T-helper 17 cell (primary cell): Measurements from ENCODE around the gene NDUFA9. TPM values are rescaled to one million over a fixed set of nuclear protein-coding genes. Genes with fewer than 3 reads are reported as not detected.

Experiments
- ATAC-seq: fragments of 150-1000 bp; cut with Tn5 transposase; 2 replicates; pipeline ENCODE4 v1.10.0; 2021; ENCODE audit warnings: mild to moderate bottlenecking, moderate library complexity
- DNase-seq, 3 donors: peaks; one replicate each; pipeline versions ENCODE4 v3.0.0 to v3.0.0-alpha.2; 2020 to 2021
- H3K9me3 ChIP-seq: one replicate; pipeline ENCODE4 v1.7.0; 2013; ENCODE audit warnings: low read length, mild to moderate bottlenecking; ENCODE audit not compliant: control insufficient read depth, poor library complexity, severe bottlenecking
- H3K27ac Mint-ChIP-seq: one replicate; pipeline ENCODE4 v1.8.0; 2022; ENCODE audit warnings: mild to moderate bottlenecking, moderate library complexity, mixed read lengths
- H3K27me3 Mint-ChIP-seq: one replicate; pipeline ENCODE4 v1.8.0; 2022; ENCODE audit warnings: mixed read lengths
- H3K36me3 Mint-ChIP-seq: one replicate; pipeline ENCODE4 v1.8.0; 2022; ENCODE audit warnings: low read depth, mixed read lengths
- H3K4me1 Mint-ChIP-seq: one replicate; pipeline ENCODE4 v1.8.0; 2022; ENCODE audit warnings: mild to moderate bottlenecking, mixed read lengths
- H3K4me3 Mint-ChIP-seq: one replicate; pipeline ENCODE4 v1.8.0; 2022; ENCODE audit warnings: mild to moderate bottlenecking, moderate library complexity, mixed read lengths
- total RNA-seq, 4 donors: library from RNA in 2 of 4; stranded (reverse) in 2 of 4; gene quantifications; one replicate each; pipeline ENCODE4 v1.2.3 and lab custom pipeline; 2022 to 2026

Gene NDUFA9
- total RNA-seq, 2 donors from 2014 or later = 61.3 to 80.8 TPM

- no peak overlapping the region for H3K4me3 Mint-ChIP-seq
- no peak overlapping the region for H3K27ac Mint-ChIP-seq
- peaks cover 10% of the 10 kb centered on the region for H3K27me3 Mint-ChIP-seq
- peaks cover 9% of the 10 kb centered on the region for H3K4me1 Mint-ChIP-seq
- ATAC-seq (no peak), DNase-seq (no peak)
- no peaks in the 10 kb centered on the region for H3K9me3 ChIP-seq
- peaks cover 5% of the 10 kb centered on the region for H3K36me3 Mint-ChIP-seq
Measured at GRCh38 chr12:4645023-4645422, 3.9 kb upstream of the NDUFA9 start.

GRCh38 chr12:4648104-4648500, 812 bp upstream of the NDUFA9 start:
- Mint-ChIP-seq H3K27ac (peak overlapping the region; percentile 98), H3K4me1 (peaks cover 24% of the 10 kb centered on the region), H3K4me3 (peak overlapping the region; percentile 99), H3K36me3 (peaks cover 10% of the 10 kb centered on the region), H3K27me3 (no peaks in the 10 kb centered on the region)
- ATAC-seq = no peak
- DNase-seq = no peak
- H3K9me3 ChIP-seq = no peaks in the 10 kb centered on the region

- Mint-ChIP-seq H3K27ac (peak overlapping the region; percentile 98), H3K4me1 (peaks cover 28% of the 10 kb centered on the region), H3K27me3 (no peaks in the 10 kb centered on the region), H3K36me3 (peaks cover 10% of the 10 kb centered on the region), H3K4me3 (peak overlapping the region; percentile 99)
- H3K9me3 ChIP-seq = no peaks in the 10 kb centered on the region
- DNase-seq (no peak), ATAC-seq (no peak)
Measured at GRCh38 chr12:4649358-4649661, 396 bp downstream of the NDUFA9 start.

- H3K27me3 Mint-ChIP-seq = no peaks in the 10 kb centered on the region
- DNase-seq (no peak), ATAC-seq (no peak)
- peaks cover 34% of the 10 kb centered on the region for H3K4me1 Mint-ChIP-seq
- H3K36me3 Mint-ChIP-seq = peaks cover 13% of the 10 kb centered on the region
- H3K4me3 Mint-ChIP-seq = no peak overlapping the region
- no peak overlapping the region for H3K27ac Mint-ChIP-seq
- H3K9me3 ChIP-seq = no peaks in the 10 kb centered on the region
Measured at GRCh38 chr12:4653257-4653656, 4.3 kb downstream of the NDUFA9 start.

GRCh38 chr12:4653691-4654090, 4.8 kb downstream of the NDUFA9 start:
- Mint-ChIP-seq H3K4me3 (no peak overlapping the region), H3K27me3 (no peaks in the 10 kb centered on the region), H3K4me1 (peaks cover 34% of the 10 kb centered on the region), H3K27ac (no peak overlapping the region), H3K36me3 (peaks cover 13% of the 10 kb centered on the region)
- ATAC-seq (no peak), DNase-seq (no peak)
- no peaks in the 10 kb centered on the region for H3K9me3 ChIP-seq

GRCh38 chr12:4663971-4664505, 15.1 kb downstream of the NDUFA9 start:
- peaks cover 10% of the 10 kb centered on the region for H3K36me3 Mint-ChIP-seq
- ATAC-seq (no peak), DNase-seq (no peak)
- no peak overlapping the region for H3K4me3 Mint-ChIP-seq
- peaks cover 6% of the 10 kb centered on the region for H3K4me1 Mint-ChIP-seq
- H3K9me3 ChIP-seq = peaks cover 3% of the 10 kb centered on the region
- H3K27ac Mint-ChIP-seq = no peak overlapping the region
- H3K27me3 Mint-ChIP-seq = no peaks in the 10 kb centered on the region

GRCh38 chr12:4665236-4665635, 16.3 kb downstream of the NDUFA9 start:
- H3K9me3 ChIP-seq = peaks cover 3% of the 10 kb centered on the region
- Mint-ChIP-seq H3K4me3 (peak overlapping the region; percentile 31), H3K27ac (no peak overlapping the region), H3K27me3 (no peaks in the 10 kb centered on the region), H3K4me1 (peaks cover 6% of the 10 kb centered on the region), H3K36me3 (peaks cover 12% of the 10 kb centered on the region)
- DNase-seq (no peak), ATAC-seq (no peak)

- peaks cover 19% of the 10 kb centered on the region for H3K4me1 Mint-ChIP-seq
- H3K36me3 Mint-ChIP-seq = peaks cover 22% of the 10 kb centered on the region
- no peak overlapping the region for H3K27ac Mint-ChIP-seq
- DNase-seq = no peak
- H3K27me3 Mint-ChIP-seq = no peaks in the 10 kb centered on the region
- no peak for ATAC-seq
- H3K4me3 Mint-ChIP-seq = no peak overlapping the region
- H3K9me3 ChIP-seq = no peaks in the 10 kb centered on the region
Measured at GRCh38 chr12:4679711-4680110, 30.8 kb downstream of the NDUFA9 start.

GRCh38 chr12:4681732-4682131, 32.8 kb downstream of the NDUFA9 start:
- H3K36me3 Mint-ChIP-seq = peaks cover 30% of the 10 kb centered on the region
- peaks cover 16% of the 10 kb centered on the region for H3K4me1 Mint-ChIP-seq
- H3K4me3 Mint-ChIP-seq = no peak overlapping the region
- no peak overlapping the region for H3K27ac Mint-ChIP-seq
- ATAC-seq (no peak), DNase-seq (no peak)
- H3K9me3 ChIP-seq = no peaks in the 10 kb centered on the region
- no peaks in the 10 kb centered on the region for H3K27me3 Mint-ChIP-seq

- H3K9me3 ChIP-seq = no peaks in the 10 kb centered on the region
- no peak overlapping the region for H3K4me3 Mint-ChIP-seq
- DNase-seq (no peak), ATAC-seq (no peak)
- peaks cover 3% of the 10 kb centered on the region for H3K4me1 Mint-ChIP-seq
- H3K27me3 Mint-ChIP-seq = no peaks in the 10 kb centered on the region
- H3K27ac Mint-ChIP-seq = no peak overlapping the region
- H3K36me3 Mint-ChIP-seq = peaks cover 23% of the 10 kb centered on the region
Measured at GRCh38 chr12:4685317-4685716, 36.4 kb downstream of the NDUFA9 start.

- Mint-ChIP-seq H3K27ac (no peak overlapping the region), H3K27me3 (no peaks in the 10 kb centered on the region), H3K4me1 (peaks cover 7% of the 10 kb centered on the region), H3K36me3 (peaks cover 8% of the 10 kb centered on the region), H3K4me3 (no peak overlapping the region)
- DNase-seq (no peak), ATAC-seq (no peak)
- no peaks in the 10 kb centered on the region for H3K9me3 ChIP-seq
Measured at GRCh38 chr12:4690760-4691159, 41.8 kb downstream of the NDUFA9 start.

Other genes with a start within 250 kb of the NDUFA9 start
- gene FGF6, start 203.3 kb upstream of the NDUFA9 start, total RNA-seq = not detected
- under 1 TPM; 0.34 to 0.72 TPM for gene RAD51AP1, start 110.2 kb upstream of the NDUFA9 start, total RNA-seq
- 10 to 100 TPM; 10.4 to 11.1 TPM for gene DYRK4, start 86.9 kb upstream of the NDUFA9 start, total RNA-seq
- gene AKAP3, start 63 bp upstream of the NDUFA9 start, total RNA-seq = 1 to 10 TPM; 1.6 to 2.6 TPM
- gene GALNT8, start 71.3 kb downstream of the NDUFA9 start, total RNA-seq = 1 to 10 TPM; 1.4 TPM